ENCODE results near the gene RABGAP1L. TPM values are rescaled to one million over a fixed set of nuclear protein-coding genes. Genes with fewer than 3 reads are reported as not detected.

RABGAP1L gene
- total and polyA plus RNA-seq, 2 of the 4 experiments (the other 2 are of a cell fraction): 7.9 to 26.7 TPM

DNA sequence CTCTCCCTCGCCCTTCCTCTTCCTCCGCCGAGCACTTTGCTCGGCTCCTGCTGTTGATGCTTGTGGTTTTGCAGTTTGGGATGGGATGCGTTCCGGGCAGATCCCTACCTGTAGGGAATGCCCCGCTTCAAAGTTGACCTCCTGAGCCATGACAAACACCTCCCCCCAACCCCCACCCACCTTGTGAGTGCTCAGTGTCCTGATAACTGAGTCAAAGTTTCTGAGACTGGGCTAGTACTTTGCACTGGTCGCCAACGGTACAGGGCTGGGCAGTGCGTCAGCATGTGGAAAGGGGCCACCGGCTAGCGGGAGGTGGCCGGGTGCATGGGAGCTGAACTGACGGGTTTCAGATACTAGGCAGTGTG lies 771 bp downstream of the RABGAP1L start:
- Histone ChIP-seq H2BK20ac (ENCODE audit: low read depth, low read length) (no peak overlapping the region), H2AFZ (replicated peaks; ENCODE audit: low read length, poor library complexity) (peak overlapping the region; percentile 94), H3K4ac (ENCODE audit: low read depth, low read length) (no peak overlapping the region), H3K9me1 (ENCODE audit: insufficient read depth, low read length) (no peaks in the 10 kb centered on the region), H3K79me1 (ENCODE audit: low read depth in 1 of 2, low read length in 2 of 2) (peaks cover 5 to 18% of the 10 kb centered on the region in 2 experiments), H4K20me1 (ENCODE audit: insufficient read depth, low read length) (no peaks in the 10 kb centered on the region), H2BK120ac (ENCODE audit: low read depth, low read length) (no peak overlapping the region), H3K14ac (replicated peaks; ENCODE audit: low read depth, low read length) (no peak overlapping the region; the same call in 1 of the 2 replicates), H3K18ac (ENCODE audit: low read depth, low read length) (no peak overlapping the region), H4K8ac (ENCODE audit: low read depth in 2 of 2, low read length in 2 of 2) (no peak overlapping the region), H4K5ac (ENCODE audit: low read depth, low read length) (no peak overlapping the region), H3K36me3 (ENCODE audit: control insufficient read depth, insufficient read depth, low read length) (no peaks in the 10 kb centered on the region), H2BK15ac (ENCODE audit: low read depth, low read length) (no peak overlapping the region), H3K23ac (ENCODE audit: low read depth, low read length) (peak overlapping the region; percentile 72; the same call in 1 of the 2 replicates), H4K91ac (ENCODE audit: insufficient read depth, low read depth, low read length) (no peak overlapping the region), H3K56ac (ENCODE audit: extremely low read depth, insufficient read depth, low read length) (no peak overlapping the region), H3K9ac (ENCODE audit: low read depth, low read length) (peak overlapping the region; percentile 54), H3K27ac (ENCODE audit: insufficient read depth, low read length) (no peak overlapping the region), H3K27me3 (ENCODE audit: control insufficient read depth, insufficient read depth, low read length) (no peaks in the 10 kb centered on the region; the same call in 1 of the 2 replicates), H2BK5ac (ENCODE audit: low read depth, low read length, poor library complexity, severe bottlenecking) (no peak overlapping the region), H3K9me3 (ENCODE audit: control insufficient read depth, insufficient read depth, low read length) (no peaks in the 10 kb centered on the region), H2AK9ac (replicated peaks; ENCODE audit: low read depth, low read length, poor library complexity) (peak overlapping the region; percentile 48), H3K4me1 (ENCODE audit: control insufficient read depth, insufficient read depth, low read length) (no peaks in the 10 kb centered on the region), H3K4me2 (ENCODE audit: low read depth, low read length) (peak overlapping the region; percentile 93), H3K4me3 (ENCODE audit: insufficient read depth, low read depth, low read length) (peak overlapping the region; percentile 72), H2AK5ac (ENCODE audit: low read depth, low read length) (no peak overlapping the region)
- BruUV-seq (replicated peaks): no TSS peak
- ChIA-PET CTCF (no interaction called here), POLR2A (ENCODE audit: unreplicated experiment) (no interaction called here)
- 0% methylated on average over 3 of the region's 14 CpGs; no CpG with 5 or more reads in 1 of the 2 experiments for WGBS, 2 experiments (ENCODE audit: extremely low coverage in 2 of 2, insufficient read length in 1 of 2)
- no peak for TF ChIP-seq RAD21 (IDR thresholded peaks at IDR 0.05; ENCODE audit: low read length)
- TF ChIP-seq MXI1 (IDR thresholded peaks at IDR 0.05; ENCODE audit: borderline replicate concordance, low read depth, low read length): 0 out of 2 replicates have a peak, but pooled peaks have one; percentile 17
- TF ChIP-seq SMC3 (IDR thresholded peaks at IDR 0.05; ENCODE audit: low read depth, low read length): no peak
- TF ChIP-seq CHD1 (IDR thresholded peaks at IDR 0.05; ENCODE audit: low read depth, low read length): no peak
- TF ChIP-seq FOS (IDR thresholded peaks at IDR 0.05; ENCODE audit: low read depth, low read length): no peak
- ATAC-seq (ENCODE audit: low read depth) (peak; percentile 15), DNase-seq (peak; percentile 39)
- in situ Hi-C loops (cut with MboI; ENCODE audit: low sequenced_read_pairs) (no loop called here), dilution Hi-C loops (cut with HindIII; ENCODE audit: low sequenced_read_pairs, unreplicated experiment) (no loop called here), intact Hi-C loops (cut with micrococcal nuclease) (no loop called here)
